Left kidney (tissue), 2 donors: ENCODE measurements around the gene ZNF507. TPM values are rescaled to one million over a fixed set of nuclear protein-coding genes. Genes with fewer than 3 reads are reported as not detected.

Experiments
- DNase-seq: peaks from one replicate; pipeline ENCODE4 v3.0.0-alpha.2; 2013
- polyA plus RNA-seq: library from polyadenylated mRNA; unstranded; fragments of 120-200 nt; gene quantifications from one replicate; pipeline ENCODE4 v1.2.1, GENCODE V29; 2013; ENCODE audit not compliant: insufficient read length

Gene ZNF507
- polyA plus RNA-seq, 1 donor = 35.5 TPM

DNA sequence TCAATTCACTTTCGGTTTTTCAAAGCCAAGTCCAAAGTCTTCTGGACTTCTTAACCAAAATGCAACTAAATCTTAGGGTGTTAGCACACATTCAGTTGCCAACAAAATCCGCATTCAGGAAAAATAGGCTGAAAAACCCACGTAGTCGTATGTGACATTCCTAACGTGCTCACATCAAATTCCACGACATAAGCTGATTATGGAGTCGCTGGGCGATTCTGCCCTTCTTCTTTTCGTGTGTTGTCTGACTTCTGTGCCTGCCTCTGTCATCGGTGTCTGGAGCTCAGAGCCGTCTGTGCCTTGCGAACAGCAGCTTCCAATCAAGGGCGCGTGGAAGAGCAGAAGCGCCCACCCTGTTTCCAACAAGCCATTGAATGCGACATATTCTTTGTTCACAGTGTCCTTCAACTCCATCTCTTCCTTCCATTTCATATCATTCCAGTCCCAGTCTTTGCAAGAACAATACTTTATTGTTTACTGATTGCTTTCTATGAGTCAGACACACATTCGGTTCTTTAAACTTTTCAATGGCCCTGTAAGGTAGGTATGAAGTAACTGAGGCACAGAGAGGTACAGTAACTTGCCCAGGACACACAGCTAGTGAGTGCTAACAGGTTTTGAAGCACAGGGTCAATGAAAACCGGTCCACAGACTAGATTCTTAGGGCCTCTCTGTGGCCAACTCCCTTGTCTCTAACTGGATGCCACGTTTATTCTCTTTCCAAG, 8.2 kb upstream of the ZNF507 start:
- DNase-seq = no peak

DNA sequence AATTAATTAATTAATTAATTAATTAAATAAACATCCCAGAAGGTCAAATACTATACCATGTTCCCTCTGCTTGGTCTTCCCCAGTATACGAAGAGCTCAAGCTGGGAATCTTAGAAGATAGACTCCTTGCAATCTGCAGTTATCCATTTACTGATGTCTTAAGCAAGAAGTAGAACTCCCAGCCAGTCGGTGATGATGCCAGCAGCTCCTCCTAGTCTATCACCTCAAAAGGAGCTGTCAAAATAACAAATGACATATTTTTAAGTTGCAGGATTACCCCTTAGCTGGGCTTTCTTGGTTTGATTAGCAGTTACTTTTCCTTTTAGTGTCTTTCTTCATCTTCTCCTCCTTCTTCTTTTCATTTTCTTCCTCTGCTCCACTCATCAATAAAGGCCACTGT, 6.0 kb upstream of the ZNF507 start:
- DNase-seq = no peak

DNA sequence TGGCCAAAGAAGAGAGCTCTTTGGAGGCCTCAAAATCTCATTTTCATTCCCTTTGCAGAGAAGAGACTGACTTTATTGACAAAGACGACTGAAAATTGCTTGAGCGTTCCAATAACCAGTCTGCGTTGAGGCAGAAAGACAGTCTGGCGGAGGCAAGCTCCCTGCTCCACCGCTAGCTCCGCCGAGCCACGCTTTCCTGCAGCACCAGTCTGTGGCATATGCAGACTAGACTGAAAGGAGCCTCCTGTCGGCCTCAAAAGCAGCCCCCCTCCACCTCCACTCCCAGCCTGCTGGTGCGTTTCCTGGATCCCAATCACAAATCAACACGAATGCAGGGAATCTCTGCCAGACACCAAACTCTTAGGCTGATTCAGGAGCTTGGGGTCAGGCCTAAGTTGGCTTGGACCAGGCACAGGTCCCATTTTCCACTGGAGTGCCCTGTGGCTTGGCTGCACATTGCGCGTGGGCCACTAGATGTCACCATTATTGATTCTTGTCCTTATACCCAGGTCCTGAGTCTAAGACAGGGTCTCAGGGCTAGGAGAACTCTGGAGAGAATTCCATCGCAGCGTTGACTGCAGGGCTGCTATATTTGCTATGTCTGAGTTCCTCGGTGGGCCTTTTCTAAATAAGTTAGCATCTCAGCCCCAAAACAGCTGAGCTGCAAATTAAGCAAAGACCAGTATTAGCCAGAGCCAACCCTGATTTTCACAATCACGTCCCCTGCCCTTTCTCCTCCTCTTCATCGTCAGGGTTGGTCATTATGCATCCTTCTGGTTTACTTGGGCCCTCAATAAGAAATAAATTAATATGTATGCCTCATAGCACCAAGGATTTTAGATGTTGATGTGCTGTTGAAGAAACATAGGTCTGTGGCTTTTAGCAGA, 5.2 kb upstream of the ZNF507 start:
- DNase-seq = no peak

DNA sequence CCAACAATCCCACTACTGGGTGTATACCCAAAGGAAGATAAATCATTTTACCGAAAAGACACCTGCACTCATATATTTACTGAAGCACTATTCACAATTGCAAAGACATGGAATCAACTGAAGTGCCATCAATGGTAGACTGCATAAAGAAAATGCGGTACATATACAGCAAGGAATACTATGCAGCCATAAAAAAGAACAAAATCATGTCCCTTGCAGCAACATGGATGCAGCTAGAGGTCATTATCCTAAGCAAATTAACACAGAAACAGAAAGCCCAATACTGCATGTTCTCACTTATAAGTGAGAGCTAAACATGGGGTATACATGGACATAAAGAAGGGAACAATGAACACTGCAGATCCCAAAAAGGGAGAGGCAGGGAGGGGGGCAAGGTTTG, 2.7 kb upstream of the ZNF507 start:
- DNase-seq = no peak

DNA sequence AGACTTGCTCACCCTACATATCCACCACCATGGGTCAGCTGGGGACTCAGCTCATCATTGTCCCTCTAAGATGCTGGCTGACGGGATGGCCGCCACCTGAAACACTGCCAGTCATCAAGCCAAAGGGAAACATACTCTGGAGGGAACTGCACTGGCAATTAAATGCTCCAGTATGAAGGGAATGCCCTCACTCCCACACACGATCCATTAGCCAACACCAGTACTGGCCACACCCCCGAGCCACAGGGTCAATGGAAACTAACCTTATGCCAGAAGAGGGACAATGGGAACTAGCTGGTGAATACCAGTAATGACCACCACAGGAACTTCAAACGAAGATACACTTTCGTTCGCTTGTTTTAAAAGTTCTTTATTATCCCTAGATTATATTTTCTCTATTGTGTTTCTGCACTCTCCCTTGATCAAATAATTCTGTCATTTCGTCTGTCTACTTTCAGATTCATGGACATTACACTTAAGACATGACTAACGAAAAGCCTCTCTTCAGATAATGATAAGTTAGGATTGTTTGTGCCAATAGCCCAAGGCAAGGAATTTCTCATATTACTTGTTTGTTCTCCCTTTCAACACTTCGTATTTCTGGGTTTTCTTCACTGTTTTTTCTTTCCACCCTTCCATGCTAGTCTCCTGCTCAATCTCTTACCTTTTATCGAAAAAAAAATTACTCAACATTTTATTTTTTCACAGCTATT, 1.7 kb upstream of the ZNF507 start:
- no peak for DNase-seq

DNA sequence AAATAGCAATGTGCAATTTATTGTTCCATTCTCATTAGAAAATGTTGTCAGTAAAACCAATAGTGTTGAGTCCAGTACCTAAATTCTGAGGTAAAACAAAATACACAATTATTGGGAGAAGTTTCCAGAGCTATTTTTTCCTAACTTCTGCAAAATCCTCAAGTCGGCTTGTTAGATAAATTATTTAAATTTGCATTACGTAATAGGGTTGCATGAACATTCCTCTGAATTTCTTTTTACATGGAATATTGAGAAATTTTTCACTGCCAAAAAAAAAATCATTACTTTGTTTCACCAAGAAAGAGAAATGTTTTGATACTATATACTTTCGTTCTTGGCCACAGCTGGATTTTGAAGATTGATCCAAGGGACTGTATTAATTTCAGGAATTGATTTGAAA, 1.5 kb downstream of the ZNF507 start:
- no peak for DNase-seq

DNA sequence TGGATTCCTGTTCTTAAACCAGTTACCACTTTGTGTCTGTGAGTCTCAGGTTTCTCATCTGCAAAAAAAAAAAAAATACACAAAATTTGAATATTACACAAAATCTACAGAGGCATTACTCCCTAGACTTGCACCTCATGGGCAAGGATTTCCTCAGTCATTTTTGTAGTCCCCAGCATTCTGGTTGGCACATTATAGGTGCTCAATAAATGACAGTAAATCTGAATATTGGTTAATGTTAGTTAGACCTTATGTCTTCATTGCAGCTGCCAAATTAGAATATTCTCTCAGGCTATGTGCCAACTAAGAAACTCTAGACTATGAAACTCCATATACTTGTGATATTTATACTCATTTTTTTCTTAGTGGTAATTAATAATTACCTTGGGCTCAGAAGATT, 2.2 kb downstream of the ZNF507 start:
- no peak for DNase-seq

DNA sequence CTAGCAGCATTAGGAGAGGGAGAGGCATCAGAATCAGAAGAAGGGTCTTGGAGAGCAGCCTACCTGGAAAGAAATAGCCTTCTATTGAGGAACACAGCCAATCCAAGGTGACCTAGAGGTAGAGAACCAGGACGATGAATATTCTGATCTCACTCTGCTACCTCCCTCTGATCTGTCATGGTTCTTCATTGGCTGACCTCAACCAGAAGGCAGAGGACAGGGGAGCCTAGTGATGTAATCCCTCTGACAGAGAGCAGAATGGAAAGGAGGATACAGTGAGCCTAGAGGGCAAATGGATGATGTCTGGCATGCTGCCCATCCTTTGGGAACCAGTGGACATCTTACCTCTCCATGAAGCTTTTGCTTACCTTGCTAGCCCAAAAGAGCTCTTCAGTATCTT, 3.6 kb downstream of the ZNF507 start:
- DNase-seq = no peak

DNA sequence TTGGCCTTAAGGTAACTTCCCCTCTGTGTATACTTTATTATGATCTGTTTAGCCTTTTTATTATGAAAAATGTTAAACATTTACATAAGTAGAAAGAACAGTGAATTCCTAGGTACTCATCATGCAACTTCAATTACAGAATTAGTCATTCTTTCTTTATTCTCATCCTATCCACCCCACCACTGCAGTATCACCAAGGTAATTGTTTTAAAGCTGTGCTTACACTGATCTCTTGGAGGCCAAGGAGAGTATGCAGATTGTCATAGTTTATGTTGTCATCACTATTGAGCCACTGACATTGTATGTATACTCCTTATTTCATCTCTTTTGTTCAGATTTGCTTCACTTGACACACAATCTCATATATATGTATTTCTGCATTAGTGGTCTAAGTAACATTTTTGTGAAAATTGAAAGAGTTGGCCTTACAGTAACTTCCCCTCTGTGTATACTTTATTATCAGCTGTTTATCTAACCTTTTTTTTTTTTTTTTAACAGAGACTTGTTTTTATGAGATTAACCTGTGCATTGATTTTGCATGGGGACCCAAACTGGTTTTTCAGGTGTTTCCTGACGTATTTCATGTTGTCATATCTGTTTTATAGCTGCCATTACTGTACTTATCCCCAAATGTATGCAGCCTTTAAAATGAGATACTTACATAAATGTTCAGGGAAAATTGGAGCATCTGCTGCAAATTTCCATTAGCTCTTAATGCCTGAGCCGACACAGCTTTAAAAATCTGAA, 4.5 kb downstream of the ZNF507 start:
- DNase-seq = no peak

DNA sequence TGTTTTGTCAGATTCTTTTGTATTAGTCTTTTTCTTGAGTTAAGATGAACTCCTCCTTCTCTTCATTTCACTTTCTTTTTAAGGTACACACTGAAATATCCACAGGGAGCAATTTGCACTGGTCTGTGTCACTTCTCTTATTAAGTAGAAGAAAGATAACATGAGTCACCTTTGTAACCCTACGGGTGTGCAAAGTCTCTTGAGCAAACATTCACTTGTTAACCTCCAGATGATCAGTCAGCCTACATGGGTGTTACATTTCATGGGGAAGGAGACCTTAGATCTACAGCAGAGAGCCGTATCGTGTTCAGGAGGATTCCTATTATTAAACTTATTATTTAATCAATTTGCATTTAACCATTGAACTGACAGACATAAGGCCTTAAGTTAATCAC, 5.1 kb downstream of the ZNF507 start:
- DNase-seq = no peak

DNA sequence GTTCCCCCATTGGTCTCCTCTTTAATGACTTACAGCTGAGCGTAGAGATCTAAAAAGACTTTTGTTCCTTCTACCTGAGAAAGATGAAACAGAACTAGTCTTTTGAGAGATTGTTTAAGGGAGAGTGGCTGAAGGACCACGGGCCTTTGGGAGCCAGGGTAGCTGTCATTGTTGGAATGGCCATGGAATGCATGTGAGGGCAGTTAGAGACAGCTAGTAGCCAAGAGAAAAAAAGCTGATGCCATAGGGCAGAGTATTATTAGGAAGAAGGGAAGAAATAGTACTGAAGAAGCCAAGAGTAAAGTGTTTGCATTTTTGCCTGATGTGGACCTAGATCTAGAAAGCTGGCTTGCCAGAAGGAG, 5.6 kb downstream of the ZNF507 start:
- DNase-seq = no peak

DNA sequence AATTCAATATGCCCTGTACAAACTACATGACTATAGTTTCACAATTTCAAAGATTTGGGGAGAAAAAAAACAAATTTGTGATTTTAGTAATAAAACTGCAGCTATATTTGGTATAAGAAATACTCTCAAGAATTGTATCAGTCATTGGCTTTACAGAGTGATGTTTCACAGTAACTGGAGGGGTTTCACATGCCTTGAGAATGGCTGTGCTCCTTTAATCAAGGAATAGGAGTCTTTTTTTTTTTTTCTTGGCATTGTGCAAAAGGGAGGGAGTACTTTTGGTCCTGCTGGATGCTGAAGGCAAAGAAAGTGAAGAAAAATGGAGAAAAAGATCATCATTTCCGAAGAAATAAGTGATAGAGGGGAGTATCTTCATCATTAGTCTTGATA, 6.8 kb downstream of the ZNF507 start:
- no peak for DNase-seq

DNA sequence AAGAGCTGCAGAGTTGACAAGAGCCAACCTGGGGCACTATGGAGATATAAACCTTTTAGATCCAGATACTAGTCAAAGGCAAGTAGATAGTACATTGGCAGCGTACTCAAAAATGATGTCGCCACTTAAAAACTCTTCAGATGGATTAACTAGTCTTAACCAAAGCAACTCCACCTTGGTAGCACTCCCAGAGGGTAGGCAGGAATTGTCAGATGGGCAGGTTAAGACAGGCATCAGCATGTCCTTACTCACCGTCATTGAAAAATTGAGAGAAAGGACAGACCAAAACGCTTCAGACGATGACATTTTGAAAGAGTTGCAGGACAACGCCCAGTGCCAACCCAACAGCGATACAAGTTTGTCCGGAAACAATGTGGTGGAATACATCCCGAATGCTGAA, 8.9 kb downstream of the ZNF507 start:
- no peak for DNase-seq

DNA sequence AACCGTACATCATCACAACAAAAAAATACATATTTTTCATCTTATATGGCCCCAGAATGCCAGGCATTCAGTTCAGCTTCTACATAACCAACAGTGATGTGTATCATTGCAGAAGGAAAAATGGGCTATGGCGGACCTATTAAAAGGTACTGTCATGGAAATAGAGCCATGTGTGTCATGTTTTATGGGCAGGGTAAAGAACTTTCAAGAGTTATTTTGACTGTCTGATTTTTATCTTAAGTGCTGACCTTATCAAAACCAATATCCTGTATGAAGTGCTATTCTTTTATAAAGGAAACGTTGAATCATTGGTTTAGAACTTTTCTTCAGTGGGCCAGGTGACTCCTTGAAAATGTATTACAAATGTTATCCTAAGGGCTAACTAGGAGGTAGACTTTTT, 9.9 kb downstream of the ZNF507 start:
- DNase-seq = no peak

DNA sequence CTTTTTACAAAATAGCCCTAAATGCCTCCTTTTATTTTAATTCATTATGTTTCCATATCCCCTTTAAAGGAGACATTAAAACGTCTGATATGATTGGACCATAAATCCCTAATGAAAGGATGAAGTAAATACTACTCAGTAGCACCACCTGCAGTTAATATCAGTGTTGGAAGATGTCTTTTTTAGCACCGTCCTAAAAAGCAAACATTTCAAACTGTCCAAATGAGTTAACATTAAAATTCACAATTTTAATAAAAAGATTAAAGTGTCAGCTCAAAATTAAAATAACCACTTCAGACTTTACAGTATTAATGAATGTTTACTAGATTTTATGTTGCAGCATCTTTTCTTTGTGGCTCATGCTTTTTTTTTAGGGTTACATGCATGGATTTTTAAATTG, 12.3 kb downstream of the ZNF507 start:
- no peak for DNase-seq

DNA sequence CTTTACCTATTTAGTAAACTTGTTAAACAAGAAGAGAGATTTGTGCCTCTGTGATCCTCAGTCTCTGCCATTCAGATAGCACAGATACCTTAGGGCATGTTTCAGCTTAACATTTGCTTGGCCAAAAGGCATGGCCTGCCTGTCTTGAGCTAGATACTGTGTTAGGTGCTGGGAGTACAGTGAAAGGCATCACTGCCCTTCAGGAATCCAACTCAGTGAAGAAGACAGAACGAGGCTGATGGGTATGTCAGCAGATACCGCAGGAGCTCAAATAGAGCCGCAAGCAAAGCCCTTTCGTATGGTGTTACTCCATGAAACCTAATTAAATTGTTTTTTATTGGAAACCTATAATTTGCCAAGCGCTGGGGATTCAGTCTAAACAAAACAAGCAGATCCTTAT, 12.9 kb downstream of the ZNF507 start:
- DNase-seq = no peak

DNA sequence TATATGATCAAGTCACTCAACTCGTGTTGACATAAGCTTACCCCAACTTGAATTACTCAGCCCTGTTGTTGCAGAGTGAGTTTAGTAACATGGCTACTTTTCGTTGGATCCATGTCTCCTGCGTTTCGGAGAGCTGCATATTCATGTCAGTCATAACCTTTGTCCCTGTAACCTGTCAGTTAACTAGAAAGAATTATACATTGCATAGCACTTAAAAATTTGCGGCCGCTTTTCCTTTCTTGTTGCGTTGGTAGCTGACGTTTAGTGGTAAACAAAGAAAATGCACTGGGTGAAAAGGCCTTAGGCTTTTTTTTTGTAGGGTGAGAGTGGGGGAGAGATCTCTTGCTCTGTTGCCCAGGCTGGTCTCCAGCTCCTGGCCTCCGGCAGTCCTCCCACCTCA, 14.2 kb downstream of the ZNF507 start:
- no peak for DNase-seq

DNA sequence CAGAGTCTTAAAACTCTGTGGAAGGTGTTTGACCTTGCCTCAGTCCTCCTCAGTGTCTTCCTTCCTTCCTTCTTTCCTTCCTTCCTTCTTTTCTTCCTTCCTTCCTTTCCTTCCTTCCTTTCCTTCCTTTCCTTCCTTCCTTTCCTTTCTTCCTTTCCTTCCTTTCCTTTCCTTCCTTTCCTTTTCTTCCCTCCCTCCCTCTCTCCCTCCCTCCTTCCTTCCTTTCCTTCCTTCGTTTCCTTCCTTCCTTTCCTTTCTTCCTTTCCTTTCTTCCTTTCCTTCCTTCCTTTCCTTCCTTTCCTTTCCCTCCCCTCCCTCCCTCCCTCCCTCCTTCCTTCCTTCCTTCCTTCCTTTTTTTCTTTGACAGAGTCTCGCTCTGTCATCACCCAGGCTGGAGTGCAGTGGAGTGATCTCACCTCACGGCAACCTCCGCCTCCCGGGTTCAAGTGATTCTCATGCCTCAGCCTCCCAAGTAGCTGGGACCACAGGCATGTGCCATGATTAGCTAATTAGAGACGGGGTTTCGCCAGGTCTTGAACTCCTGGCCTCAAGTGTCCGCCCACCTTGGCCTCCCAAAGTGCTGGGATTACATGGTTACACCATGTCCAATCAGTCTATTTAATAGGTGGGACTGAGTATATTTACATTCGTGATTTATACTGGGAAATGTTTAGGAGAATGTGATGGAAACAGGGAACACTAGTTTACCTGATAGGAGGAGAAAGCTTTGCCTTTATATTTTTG, 16.3 kb downstream of the ZNF507 start:
- no peak for DNase-seq

DNA sequence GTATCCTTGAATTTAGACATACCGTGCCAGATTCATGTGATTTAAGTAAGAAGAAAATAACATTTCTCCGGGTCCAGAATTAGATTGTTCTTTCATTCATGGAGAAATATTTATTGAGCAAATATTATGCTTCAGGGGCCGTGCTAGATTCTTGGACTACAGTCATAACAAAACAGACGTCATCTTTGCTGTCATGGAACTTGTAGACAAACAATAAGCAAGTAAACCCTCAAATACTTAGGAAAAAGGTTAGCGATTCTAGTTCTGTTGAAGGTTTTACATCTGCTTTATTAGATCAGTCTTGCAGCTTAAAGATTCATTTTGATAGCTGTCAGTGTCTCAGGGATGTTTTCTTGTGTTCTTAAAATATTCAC, 16.9 kb downstream of the ZNF507 start:
- no peak for DNase-seq

DNA sequence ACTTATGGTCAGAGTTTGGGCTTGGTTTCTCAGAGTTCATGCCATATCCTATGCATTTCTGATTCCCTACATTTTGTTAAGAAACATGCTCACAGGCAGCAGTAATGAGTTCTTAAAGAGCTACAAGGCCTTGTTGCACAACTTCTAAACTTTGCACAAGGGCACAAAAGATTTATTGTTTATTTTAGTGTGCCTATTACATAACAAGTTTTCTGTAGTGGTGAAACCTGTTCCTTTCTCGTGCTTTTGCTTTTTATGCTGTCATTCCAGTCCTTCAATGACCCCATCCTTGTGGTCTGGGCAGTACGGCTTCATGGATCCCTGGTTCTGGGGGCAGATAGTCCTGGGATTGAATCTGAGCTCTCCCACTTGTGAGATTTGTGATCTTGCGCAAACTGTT, 17.8 kb downstream of the ZNF507 start:
- no peak for DNase-seq

DNA sequence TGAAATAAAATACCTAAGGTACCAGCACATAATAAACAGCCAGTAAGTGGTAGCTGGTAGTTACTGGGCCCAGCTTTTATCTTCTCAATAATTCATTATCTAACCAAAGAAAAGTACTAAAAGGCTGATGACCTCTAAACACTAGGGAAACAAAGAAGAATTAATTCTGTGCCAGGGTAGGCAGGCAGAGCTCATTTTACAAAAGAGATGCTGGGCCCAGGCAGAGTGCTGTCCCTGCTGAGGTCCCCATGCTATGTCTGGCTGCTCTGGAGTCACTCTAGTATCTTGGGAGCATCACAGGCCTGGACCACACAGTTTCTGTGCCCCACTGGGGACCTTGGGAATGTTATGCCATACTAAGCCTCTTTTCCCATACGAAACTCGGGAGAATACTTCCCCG, 18.2 kb downstream of the ZNF507 start:
- DNase-seq = no peak

DNA sequence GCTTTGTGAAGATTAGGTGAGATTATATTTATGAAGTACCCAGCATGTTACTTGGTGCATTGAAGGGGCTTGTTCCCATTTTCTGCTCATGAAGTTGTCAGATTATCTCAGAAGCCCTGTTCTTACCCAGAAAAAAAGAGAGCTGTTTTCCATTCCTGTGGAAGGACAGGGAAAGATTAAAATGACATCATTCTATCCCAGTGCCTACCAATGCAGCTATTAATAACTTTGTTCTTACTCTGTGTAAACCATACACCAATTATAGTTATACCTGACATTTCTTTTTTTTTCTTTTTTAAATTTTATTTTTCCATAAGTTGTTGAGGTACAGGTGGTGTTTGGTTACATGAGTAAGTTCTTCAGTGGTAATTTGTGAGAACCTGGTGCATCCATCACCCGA, 18.6 kb downstream of the ZNF507 start:
- no peak for DNase-seq
